ENCODE measurements around the gene DOCK3.
"Not testable (repeated sequence)": the region's sequence is repeated elsewhere in the genome, so short reads cannot be mapped to it uniquely, and the experiment has no call there.

Gene DOCK3

DNA sequence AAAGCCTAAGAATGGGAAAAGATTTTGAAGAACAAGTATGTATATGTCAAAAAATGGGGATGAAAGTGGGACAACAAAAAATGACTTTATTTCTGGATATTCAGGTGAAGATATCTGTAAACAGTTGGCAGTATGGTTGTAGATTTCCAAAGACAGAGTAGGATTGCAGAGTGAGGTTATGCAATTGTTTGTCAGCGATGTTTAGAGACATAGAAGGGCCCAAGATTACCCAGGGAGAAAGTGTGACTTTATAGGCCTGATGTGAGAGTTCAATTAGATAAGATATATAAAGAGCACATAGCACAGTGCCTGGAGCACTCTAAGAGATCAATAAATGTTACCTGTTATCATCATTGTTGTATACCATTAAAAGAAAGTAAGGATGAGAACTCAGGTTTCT lies 319.8 kb downstream of the DOCK3 start:
- no peak for DNase-seq

DNA sequence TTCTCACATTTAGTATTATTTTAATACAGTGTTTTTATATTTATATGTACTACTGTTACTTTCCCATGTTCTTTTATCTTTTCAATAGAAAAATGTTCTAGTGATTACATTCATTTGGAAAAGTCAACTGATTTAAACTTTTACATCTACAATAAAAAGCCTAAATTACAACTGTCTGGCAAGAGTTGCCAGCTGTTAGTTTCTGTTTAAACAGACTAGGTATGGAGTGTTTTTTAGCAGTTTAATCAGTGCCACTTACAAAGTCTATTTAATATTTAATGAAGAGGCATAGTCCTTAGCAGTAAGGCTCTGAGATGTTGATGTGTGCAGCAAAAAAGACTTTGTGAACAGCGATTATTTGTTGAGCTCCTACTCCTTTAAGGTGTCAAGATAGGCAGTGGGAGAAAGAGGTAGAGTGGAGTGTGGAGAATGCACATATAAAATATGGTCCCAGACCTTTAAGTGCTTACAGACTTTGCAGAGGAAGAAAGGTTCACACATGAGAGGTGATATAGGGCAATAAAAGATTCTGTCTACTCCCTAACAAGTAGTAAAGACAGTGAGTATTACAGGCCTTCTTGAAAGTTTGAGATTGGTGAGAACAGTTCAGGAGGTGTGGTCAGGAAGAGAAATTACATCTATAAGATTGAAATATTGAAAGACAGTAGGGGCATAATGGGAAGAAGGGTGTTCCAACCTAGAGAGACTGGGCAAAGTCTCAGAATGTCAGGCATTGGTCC lies 320.5 kb downstream of the DOCK3 start:
- DNase-seq, result no peak

DNA sequence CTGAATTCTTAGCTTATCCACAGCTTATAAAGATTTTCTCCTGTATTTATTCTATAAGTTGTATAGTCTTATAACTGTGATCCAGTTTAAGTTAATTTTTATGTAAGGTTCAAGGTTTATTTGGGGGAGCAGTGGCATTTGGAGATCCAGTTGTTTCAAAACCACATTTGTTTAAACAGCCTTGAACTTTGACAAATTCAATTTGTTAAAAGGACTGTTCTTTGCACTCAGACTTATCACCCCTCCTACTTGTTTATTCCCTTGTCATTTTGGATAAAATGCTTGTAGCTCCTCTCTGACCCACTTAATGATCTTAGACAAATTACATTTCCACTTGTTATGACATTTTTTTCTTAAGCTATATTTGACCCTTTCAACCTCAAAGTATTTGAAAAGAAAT lies 327.8 kb downstream of the DOCK3 start:
- no peak for DNase-seq

DNA sequence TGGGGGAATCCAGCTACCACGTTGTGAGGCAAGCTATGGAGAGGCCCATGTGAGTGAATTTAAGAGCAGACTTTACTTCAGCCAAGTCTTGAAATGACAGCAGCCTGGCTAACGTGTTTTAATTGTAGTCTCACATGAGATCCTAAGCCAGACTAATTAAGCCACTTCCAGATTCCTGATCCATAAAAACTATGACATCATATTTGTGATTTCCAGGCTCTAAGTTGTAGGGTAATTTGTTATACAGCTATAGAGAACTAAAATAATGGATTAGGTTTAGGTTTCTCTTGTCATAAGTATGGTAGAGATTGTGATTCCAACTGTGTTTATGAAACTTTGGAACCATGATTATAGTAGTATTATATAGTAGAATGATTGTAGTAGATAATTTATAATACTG lies 329.5 kb downstream of the DOCK3 start:
- no peak for DNase-seq

DNA sequence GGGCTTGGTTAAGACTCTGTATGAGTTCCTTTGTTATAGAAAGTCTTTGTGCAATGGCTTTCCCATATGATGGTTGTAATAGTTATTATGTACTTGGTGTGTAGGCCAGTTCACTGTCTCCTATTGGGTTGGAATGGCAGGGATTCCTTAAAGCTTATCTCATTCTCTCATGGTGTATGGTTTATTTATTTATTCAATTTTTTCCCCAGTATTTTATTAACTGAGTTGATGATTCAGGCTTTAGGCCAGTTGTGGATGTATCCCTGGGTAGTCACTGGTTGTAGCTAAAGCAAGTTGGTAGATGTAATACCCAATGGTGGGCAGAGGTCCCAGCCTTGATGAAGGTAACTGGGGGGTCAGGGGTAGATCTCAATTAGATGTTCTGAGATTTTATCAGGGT lies 349.4 kb downstream of the DOCK3 start:
- DNase-seq, result no peak

DNA sequence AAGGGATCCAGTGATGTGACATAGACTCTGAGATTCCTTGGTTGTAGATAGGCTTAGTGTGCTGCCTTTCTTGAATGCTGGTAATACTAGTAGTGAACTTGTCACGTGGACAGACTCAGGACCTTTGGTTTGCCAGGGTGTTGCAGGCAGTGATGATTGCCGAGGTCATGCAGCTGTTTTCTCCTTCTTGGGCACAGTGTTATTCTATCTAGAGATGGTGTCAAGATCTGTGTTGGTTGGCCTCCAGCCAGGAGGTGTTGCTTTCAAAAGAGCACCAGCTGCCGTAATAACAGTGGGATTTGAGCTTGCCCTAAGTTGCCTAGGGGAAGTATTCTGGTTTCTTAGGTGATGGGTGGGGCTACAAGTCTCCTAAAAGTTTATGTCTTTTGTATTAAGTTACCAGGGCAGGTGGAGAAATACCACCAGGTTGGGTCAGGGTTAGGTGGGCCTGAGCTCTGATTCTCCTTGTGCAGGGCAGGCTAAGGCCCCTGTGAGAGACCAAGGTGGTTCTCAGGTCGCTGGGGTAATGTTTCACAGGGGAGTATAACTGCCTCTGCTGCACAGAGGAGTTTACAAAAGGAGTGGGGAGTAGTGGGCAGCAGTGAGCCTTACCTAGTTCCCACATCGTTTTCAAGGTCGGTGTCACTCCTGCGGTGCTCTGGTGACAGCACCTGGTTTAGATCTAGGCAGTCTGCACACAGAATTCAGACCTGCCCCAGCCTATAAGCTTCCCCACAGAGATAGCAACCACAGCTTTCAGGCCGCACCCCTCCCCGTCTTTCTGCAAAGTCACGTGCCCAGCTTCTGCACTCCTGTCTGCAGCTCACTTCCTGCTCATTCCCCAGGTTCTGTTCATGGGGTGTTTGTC lies 350.3 kb downstream of the DOCK3 start:
- DNase-seq, result peak; percentile 84

DNA sequence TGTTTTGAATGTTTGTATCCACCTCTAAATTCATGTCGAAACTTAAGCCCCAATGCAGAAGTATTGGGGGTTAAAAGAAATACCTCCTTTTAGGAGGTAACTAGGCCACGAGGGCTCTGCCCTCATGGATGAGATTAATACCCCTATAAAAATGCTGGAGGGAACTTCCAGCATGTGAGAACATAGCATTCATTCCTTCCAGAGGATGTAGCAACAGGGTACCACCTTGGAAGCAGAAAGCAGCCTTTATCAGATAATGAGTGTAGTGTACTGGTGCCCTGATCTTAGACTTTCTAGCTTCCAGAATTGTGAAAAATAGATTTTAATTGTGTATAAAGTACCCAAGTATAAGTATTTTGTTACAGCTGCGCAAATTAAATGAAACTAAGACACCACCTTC lies 356.9 kb downstream of the DOCK3 start:
- DNase-seq, result no peak

DNA sequence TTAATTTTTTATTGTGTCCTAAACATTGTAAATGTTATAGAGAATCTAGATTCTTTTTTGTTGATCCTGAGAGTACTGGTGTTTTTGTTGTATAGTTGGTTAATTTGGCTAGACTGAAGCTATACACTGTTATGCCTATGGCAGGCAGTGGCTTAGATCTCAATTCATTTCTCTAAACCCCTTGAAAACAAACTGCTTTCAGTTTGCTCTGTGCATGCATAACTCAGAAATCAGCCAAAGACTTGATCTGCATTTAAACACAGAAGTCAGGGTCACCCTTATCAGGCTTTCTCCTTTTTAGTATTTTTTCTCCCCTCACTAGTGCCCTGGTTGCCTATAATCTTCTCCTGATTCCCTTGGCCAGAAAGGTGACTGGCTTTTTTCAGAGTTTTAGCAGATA lies 360.9 kb downstream of the DOCK3 start:
- no peak for DNase-seq

DNA sequence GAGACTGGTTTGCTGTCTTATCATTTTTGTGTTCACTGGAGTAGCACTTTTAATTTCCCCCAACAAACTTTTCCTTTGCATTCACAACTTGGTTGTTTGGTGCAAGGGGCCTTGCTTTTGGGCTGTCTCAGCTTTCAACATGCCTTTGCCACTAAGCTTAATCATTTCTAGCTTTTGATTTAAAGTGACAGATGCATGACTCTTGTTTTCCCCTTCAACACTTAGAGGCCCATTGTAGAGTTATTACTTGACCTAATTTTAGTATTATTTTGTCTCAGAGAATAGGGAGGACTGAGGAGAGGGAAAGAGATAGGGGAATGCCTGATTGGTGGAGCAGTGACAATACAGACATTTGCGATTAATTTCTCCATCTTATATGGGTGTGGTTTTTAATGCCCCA lies 370.3 kb downstream of the DOCK3 start:
- DNase-seq, result no peak

DNA sequence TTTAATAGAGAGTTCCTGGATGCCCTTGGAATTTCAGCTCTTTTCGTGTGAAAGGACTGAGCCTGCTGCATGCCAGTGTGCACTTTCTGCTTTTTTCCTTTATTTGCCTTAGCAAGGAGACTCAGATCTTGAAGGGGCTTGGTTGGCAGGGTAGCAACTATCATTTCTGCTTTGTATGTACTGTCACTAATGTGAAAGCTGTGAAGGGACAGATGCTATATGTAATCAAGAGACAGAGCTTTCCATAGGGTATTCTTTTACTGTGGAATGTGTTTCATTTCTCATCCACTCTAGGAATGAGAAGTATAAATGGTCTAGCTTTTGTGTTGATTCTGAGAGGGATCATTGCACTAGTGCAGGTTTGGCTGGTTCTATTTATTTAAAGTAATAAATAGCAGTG lies 377.8 kb downstream of the DOCK3 start:
- no peak for DNase-seq

DNA sequence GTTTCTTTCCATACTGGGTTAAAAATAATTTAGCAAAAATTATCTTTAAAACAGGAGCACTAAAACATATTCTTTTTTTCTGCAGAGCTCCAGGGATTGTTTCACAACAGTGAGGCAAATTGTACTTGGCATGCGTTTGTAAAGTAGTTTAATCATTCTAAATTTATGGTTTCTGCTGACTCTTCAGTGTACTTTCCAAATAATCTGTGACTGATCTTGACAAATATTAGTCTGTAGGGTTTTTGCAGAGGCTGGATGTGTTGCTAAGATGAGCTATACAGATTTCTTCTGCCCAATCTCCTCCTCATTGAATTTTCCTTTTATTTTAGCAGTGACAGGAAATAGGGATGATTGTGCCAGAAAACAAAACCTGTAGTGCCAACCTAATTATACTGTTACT lies 382.4 kb downstream of the DOCK3 start:
- DNase-seq, result no peak

DNA sequence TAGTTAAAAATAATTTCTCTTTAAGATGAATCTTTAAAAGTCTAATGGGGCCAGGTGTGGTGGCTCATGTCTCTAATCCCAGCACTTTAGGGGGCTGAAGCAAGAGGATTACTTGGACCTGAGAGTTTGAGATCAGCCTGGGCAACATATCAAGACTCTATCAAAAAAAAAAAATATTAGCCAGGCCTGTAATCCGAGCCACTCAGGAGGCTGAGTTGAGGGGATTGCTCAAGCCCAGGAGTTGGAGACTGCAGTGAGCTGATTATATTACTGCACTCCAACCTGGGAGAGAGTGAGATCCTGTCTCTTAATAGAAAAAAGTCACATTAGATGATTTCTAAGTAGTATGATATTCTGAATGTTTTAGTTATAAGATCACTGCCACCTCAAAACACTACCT lies 388.3 kb downstream of the DOCK3 start:
- DNase-seq, result no peak

DNA sequence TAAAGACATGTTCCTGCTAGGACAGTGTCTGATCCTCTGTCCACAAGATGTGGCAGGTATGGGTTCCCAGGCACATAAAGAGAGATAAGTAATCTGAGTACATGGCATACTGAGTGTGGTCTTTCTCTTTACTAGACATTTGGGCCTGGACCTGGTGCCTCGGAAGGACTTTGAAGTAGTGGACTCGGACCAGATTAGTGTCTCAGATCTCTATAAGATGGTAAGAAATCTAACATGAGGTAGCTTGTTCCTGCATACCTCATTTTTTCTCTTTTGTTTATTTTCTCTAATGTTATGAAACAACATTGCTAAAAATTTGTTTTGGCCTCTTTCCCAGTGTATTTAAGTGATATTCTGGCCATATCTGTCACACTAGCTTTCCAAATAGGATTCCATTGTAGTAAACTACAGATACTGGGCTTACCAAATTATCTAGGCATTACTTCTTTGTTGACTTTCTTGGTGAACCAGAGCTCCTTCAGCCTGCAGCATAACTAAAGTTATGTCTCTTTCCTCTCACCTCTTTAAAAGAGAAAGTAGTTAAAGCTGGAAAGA lies 400.6 kb downstream of the DOCK3 start:
- DNase-seq, result no peak

DNA sequence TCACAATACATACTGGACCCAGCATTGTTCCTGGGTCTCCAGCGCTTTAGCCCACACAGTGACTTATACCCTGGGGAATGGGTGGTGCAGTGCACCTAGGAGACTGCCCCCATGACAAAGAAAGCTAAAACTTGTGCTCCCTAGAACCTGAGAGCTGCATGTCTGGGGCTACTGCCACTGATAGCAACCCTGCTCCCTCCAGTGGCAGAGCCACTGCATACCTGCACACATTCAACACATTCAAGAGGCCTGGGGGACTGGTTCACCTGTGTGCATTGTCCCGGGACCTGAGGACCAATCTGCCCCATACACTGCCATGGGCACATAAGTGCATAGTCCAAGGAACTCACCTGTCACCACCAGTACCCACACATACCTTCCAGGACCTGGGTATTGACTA lies 407.6 kb downstream of the DOCK3 start:
- no peak for DNase-seq

DNA sequence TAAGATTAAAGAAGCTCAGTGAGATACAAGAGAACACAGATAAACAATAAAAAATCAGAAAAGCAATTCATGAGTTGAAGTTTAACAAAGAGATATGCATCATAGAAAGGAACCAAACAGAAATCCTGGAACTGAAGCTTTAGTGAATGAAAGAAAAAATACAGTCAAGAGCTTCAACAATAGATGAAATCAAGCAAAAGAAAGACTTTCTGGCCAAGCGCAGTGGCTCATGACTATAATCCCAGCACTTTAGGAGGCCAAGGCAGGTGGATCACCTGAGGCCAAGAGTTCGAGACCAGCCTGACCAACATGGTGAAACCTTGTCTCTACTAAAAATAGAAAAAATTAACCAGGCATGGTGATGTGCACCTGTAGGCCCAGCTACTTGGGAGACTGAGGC lies 408.8 kb downstream of the DOCK3 start:
- DNase-seq, result no peak

DNA sequence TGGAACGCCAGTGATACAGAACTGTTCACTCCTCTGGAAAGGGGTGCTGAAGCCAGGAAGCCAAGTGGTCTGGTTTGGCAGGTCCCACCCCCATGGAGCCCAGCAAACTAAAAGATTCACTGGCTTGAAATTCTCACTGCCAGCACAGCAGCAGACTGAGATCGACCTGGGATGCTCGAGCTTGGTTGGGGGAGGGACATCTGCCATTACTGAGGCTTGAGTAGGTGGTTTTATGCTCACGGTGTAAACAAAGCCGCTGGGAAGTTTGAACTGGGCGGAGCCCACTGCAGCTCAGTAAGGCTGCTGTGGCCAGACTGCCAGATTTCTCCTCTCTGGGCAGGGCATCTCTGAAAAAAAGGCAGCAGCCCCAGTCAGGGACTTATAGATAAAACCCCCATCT lies 417.4 kb downstream of the DOCK3 start:
- DNase-seq, result not testable (repeated sequence)

DNA sequence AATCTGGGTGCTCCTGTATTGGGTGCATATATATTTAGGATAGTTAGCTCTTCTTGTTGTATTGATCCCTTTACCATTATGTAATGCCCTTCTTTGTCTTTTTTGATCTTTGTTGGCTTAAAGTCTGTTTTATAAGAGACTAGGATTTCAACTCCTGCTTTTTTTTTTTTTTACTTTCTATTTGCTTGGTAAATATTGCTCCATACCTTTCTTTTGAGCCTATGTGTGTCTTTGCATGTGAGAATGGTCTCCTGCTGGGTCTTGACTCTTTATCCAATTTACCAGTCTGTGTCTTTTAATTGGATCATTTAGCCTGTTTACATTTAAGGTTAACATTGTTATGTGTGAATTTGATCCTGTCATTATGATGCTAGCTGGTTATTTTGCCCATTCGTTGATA lies 420.1 kb downstream of the DOCK3 start:
- not testable (repeated sequence) for DNase-seq

DNA sequence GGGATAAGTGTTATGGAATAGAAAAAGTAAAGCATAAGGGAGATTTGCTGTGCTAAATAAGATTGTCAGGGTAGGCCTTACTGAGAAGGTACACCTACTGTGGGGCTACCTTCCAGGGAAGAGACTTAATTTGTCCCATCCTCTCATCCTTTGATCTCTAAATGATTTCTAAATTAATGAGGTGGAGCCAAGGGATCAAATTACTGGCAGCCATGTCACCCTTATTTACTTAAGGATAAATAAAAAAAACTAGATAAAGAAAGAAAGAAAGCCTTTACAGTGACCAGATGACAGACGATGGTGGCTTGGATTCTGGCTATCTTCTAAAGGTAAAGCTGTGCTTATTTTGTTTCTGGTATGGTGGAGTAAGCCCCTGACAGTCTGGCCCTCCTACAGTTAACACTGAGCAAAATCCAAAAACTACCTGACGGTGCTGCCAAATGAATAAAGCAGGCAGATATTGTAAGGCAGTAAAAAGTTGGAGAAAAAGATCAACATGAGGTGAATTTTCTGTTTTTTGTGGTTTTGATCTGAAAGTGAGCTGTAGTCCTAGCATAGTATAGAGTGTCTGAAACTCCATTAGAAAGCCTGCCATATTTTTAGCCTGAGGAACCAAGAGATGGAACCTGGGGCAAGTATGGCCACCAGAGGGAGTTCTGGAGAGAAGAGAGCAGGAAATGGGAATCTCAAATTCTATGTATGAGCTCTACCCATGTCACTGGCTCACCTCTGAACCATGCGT lies 425.2 kb downstream of the DOCK3 start:
- no peak for DNase-seq

DNA sequence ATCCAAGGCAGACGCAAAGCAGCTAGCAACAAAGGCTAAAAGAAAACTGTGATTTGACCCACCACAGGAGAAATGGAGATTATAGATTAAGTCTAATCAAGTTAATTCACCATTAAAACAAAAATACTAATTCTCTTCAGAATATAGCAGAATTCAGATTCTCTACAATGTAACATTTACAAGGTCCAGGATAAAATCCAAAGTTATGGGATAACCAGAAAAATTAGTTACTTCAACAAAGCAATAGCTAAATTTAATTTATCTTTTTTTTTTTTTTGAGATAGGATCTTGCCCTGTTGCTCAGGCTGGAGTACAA lies 425.8 kb downstream of the DOCK3 start:
- DNase-seq, result no peak

DNA sequence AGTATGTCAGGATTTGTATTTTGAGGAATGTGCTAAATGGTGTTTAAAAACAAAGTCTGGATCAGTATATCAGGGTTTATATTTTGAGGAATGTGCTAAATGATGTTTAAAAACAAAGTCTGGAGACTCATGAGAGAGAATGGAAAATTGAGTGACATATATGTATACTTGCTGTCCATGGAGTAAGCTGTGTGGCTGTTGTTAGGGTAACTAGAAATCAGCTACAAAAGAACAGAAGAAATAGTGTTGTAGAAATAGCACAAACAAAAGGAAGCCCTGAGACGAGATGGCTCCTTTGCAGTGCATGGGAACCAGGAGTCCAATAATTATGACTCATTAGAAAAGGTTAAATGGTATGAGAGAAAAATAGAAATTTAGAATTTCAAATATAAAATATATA lies 427.7 kb downstream of the DOCK3 start:
- DNase-seq, result no peak

DNA sequence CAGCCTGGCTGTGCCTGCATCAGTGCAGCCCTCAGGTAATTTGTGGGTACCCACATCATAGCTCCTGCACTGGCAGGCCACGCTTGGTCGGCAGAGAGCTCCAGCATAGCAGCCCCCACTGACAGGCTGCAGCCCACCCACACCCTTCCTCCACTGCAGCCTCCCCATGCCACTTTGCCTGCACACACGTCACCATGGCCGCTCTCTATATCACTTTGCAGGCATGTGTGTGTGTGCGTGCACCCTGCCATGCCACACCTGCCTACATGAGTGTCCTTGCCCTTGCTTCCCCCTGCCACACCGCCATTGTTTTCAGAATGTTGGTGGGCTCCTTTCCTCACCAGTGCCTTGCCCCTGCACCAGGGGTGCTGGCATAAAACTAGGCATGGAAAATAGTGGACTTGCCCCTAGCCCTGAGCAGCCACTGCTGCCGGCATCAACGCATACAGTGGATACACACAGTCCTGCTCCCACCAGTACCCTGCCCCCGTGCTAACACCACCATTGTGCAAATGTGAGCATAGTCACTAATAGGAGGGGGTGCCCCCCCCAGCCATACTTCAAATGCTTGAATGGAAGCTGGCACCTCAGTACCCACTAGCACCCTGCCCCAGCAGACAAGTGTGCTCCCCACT lies 431.6 kb downstream of the DOCK3 start:
- no peak for DNase-seq

DNA sequence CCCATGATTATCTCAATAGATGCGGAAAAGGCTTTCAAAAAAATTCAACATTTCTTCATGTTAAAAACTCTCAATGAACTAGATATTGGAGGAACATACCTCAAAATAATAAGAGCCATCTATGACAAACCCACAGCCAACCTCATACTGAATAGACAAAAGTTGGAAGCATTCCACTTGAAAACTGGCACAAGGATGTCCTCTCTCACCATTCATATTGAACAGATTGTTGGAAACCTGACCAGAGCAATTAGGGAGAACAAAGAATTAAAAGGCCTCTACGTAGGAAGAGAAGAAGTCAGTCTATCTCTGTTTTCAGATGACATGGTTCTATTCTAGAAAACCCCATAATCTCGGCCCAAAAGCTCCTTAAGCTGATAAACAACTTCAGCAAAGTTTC lies 435.9 kb downstream of the DOCK3 start:
- DNase-seq, result no peak

DNA sequence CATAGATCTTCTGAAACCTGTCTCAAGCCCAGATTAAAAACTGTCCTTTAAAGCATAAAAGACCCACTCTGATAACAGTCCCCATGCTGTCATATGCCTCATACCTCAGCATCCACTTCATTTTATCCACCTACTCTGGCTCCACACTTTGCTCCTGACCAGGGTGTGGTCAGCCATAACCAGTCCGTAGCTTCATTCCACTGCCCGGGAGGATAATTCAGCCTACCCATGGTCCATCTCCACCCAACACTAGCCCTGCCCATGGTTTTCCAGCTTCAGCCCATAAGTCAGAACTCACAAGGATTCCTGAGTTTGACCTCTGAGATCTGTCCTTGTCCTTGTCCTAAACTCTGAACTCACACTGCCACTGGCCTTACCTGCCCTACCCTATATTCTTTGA lies 448.2 kb downstream of the DOCK3 start:
- no peak for DNase-seq

Measured in central memory CD4-positive, alpha-beta T cell (primary cell).